Right atrium auricular region (tissue), 2 donors: ENCODE results near the gene HBD. TPM values are rescaled to one million over a fixed set of nuclear protein-coding genes. Genes with fewer than 3 reads are reported as not detected.

Source experiments
- DNase-seq: peaks from one replicate; pipeline ENCODE4 v3.0.0-alpha.2; 2019; ENCODE audit warnings: low spot score
- H3K27ac ChIP-seq, 2 donors: fragments of 200-600 bp; sonication (generic); 1 replicate in 1 of 2; 2 replicates in 1 of 2; pipeline ENCODE4 v1.5.1; 2016 to 2019
- H3K27me3 ChIP-seq, 2 donors: fragments of 200-600 bp; sonication (generic); one replicate each; pipeline versions ENCODE4 v1.5.1 to v1.6.0; 2017 to 2019
- H3K36me3 ChIP-seq: fragments of 200-600 bp; sonication (generic); one replicate; pipeline ENCODE4 v1.5.1; 2016
- H3K4me1 ChIP-seq, 2 donors: fragments of 200-600 bp; sonication (generic); one replicate each; pipeline versions ENCODE4 v1.5.1 to v1.6.0; 2017 to 2019
- H3K4me3 ChIP-seq, 2 donors: fragments of 200-600 bp; sonication (generic); 1 replicate in 1 of 2; 2 replicates in 1 of 2; pipeline ENCODE4 v1.5.1; 2017 to 2019; ENCODE audit warnings: mild to moderate bottlenecking in 1 of 2, moderate library complexity in 1 of 2
- H3K9me3 ChIP-seq, 2 donors: fragments of 200-600 bp; sonication (generic); one replicate each; pipeline ENCODE4 v1.5.1; 2019
- CTCF ChIP-seq, 2 donors: fragments of 200-600 bp; sonication (generic); IDR thresholded peaks; one replicate each; pipeline ENCODE4 v1.5.1; 2019; ENCODE audit warnings: antibody characterized with exemption in 2 of 2
- total RNA-seq, 2 donors: library from RNA; depleted of rRNA; stranded (reverse); fragments of >200 nt; gene quantifications; one replicate each; pipeline ENCODE4 v1.1.0, GENCODE V29; 2016

Gene HBD
- 1 to 10 TPM; 2.1 to 2.4 TPM for total RNA-seq

GRCh38 chr11:5234381-5234834 is at the start of gene HBD:
TSS of gene HBD (minus strand) at chr11:5234483. CDS start at chr11:5234433, 50 bp downstream.
- TF ChIP-seq CTCF (IDR thresholded peaks at IDR 0.05), result no peak
- no peak within 1 kb of the TSS for H3K27ac ChIP-seq
- no peaks in the 10 kb centered on the region for H3K27me3 ChIP-seq
- H3K9me3 ChIP-seq, result no peaks in the 10 kb centered on the region
- H3K4me1 ChIP-seq, result no peaks in the 10 kb centered on the region
- H3K36me3 ChIP-seq, result no peaks in the 10 kb centered on the region
- DNase-seq, result no peak
- no peak within 1 kb of the TSS for H3K4me3 ChIP-seq

GRCh38 chr11:5283882-5284281 is 49.6 kb upstream of the HBD start:
- no peak overlapping the region for H3K27ac ChIP-seq
- H3K4me1 ChIP-seq, result no peaks in the 10 kb centered on the region
- no peaks in the 10 kb centered on the region for H3K9me3 ChIP-seq
- H3K27me3 ChIP-seq, result no peaks in the 10 kb centered on the region
- DNase-seq, result no peak
- no peak overlapping the region for H3K4me3 ChIP-seq
- no peak for TF ChIP-seq CTCF (IDR thresholded peaks at IDR 0.05)
- H3K36me3 ChIP-seq, result no peaks in the 10 kb centered on the region

GRCh38 chr11:5283086-5283485 is 48.8 kb upstream of the HBD start:
- no peak for TF ChIP-seq CTCF (IDR thresholded peaks at IDR 0.05)
- H3K27me3 ChIP-seq, result no peaks in the 10 kb centered on the region

GRCh38 chr11:5282628-5283027 is 48.3 kb upstream of the HBD start:
- DNase-seq, result no peak

More at GRCh38 chr11:5283086-5283485, 48.8 kb upstream of the HBD start:
- no peaks in the 10 kb centered on the region for H3K36me3 ChIP-seq
- H3K27ac ChIP-seq, result no peak overlapping the region
- H3K9me3 ChIP-seq, result no peaks in the 10 kb centered on the region
- H3K4me3 ChIP-seq, result no peak overlapping the region
- no peaks in the 10 kb centered on the region for H3K4me1 ChIP-seq
- no peak for DNase-seq

DNA sequence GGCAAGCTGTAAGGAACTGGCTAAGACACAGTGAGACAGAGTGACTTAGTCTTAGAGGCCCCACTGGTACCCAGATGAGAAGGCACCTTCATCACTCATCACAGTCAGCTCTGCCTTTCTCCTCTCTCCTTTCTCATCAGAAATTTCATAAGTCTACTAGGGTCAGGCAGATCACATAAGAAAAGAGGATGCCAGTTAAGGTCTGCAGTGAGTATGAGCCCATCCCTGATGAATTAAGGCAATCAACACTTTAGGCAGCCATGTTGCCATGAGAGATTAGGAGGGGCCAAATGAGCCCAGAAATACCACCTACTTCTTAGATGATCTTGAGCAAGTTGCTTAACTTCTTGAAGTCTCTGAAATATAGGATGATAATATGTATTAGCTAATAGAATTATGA is 47.3 kb upstream of the HBD start:
- Histone ChIP-seq H3K9me3 (no peaks in the 10 kb centered on the region), H3K27me3 (no peaks in the 10 kb centered on the region), H3K27ac (no peak overlapping the region), H3K36me3 (no peaks in the 10 kb centered on the region), H3K4me3 (no peak overlapping the region), H3K4me1 (no peaks in the 10 kb centered on the region)
- no peak for DNase-seq
- no peak for TF ChIP-seq CTCF (IDR thresholded peaks at IDR 0.05)

More at GRCh38 chr11:5282628-5283027, 48.3 kb upstream of the HBD start:
- H3K36me3 ChIP-seq, result no peaks in the 10 kb centered on the region
- H3K4me3 ChIP-seq, result no peak overlapping the region
- no peaks in the 10 kb centered on the region for H3K27me3 ChIP-seq
- H3K27ac ChIP-seq, result no peak overlapping the region
- no peaks in the 10 kb centered on the region for H3K4me1 ChIP-seq
- no peaks in the 10 kb centered on the region for H3K9me3 ChIP-seq
- TF ChIP-seq CTCF (IDR thresholded peaks at IDR 0.05), result no peak

- no peak for TF ChIP-seq CTCF (IDR thresholded peaks at IDR 0.05)
- DNase-seq, result peak; percentile 64
- Histone ChIP-seq H3K4me1 (no peaks in the 10 kb centered on the region), H3K4me3 (no peak overlapping the region), H3K9me3 (no peaks in the 10 kb centered on the region), H3K27ac (no peak overlapping the region), H3K36me3 (no peaks in the 10 kb centered on the region), H3K27me3 (no peaks in the 10 kb centered on the region)
Measured at GRCh38 chr11:5280582-5281102, 46.4 kb upstream of the HBD start.
